Small intestine (tissue), 7 donors: ENCODE results near the gene FBN2. TPM values are rescaled to one million over a fixed set of nuclear protein-coding genes. Genes with fewer than 3 reads are reported as not detected.
"Not testable (repeated sequence)": the region's sequence is repeated elsewhere in the genome, so short reads cannot be mapped to it uniquely, and the experiment has no call there.

ENCODE experiments used
- DNase-seq, 2 donors: peaks; one replicate each; pipeline versions ENCODE4 v3.0.0 to v3.0.0-alpha.2; 2013
- FAIRE-seq: peaks from 2 replicates; lab custom pipeline; 2012; peaks lifted over from hg19 to GRCh38; lab: Jason Lieb, UNC
- H3K27ac ChIP-seq, 3 donors: one replicate each; pipeline ENCODE4 v1.5.1; 2013; ENCODE audit warnings: low read length in 2 of 3, mild to moderate bottlenecking in 2 of 3, control low read depth in 1 of 3, inconsistent platforms in 1 of 3, low read depth in 1 of 3, moderate library complexity in 1 of 3
- H3K27me3 ChIP-seq, 3 donors: one replicate each; pipeline ENCODE4 v1.6.1; 2013; ENCODE audit warnings: low read length in 3 of 3, inconsistent platforms in 1 of 3; ENCODE audit not compliant: control insufficient read depth in 3 of 3, insufficient read depth in 3 of 3
- H3K36me3 ChIP-seq, 3 donors: one replicate each; pipeline ENCODE4 v1.6.1; 2013; ENCODE audit warnings: low read length in 3 of 3, inconsistent platforms in 1 of 3, low read depth in 1 of 3, mild to moderate bottlenecking in 1 of 3, moderate library complexity in 1 of 3; ENCODE audit not compliant: control insufficient read depth in 3 of 3, insufficient read depth in 2 of 3
- H3K4me1 ChIP-seq, 3 donors: one replicate each; pipeline ENCODE4 v1.6.1; 2013; ENCODE audit warnings: low read length in 2 of 3, inconsistent platforms in 1 of 3, low read depth in 1 of 3, mild to moderate bottlenecking in 1 of 3, moderate library complexity in 1 of 3; ENCODE audit not compliant: control insufficient read depth in 3 of 3, insufficient read depth in 2 of 3
- H3K4me3 ChIP-seq, 3 donors: one replicate each; pipeline ENCODE4 v1.5.1; 2013; ENCODE audit warnings: low read length in 3 of 3, control low read depth in 1 of 3, inconsistent platforms in 1 of 3, low read depth in 1 of 3, mild to moderate bottlenecking in 1 of 3, moderate library complexity in 1 of 3
- H3K9me3 ChIP-seq, 2 donors: one replicate each; pipeline ENCODE4 v1.6.1; 2013; ENCODE audit warnings: low read depth in 1 of 2, low read length in 1 of 2; ENCODE audit not compliant: control insufficient read depth in 2 of 2, insufficient read depth in 1 of 2
- WGBS, 3 donors: extraction: QIAGEN DNeasy Blood & Tissue Kit; methylation state at CpG; one replicate each; pipeline ENCODE4 v1.1.7; 2013; 5-methylcytosine and 5-hydroxymethylcytosine counted together
- polyA plus RNA-seq, 4 donors: library from polyadenylated mRNA; stranded (reverse) in 3 of 4; unstranded in 1 of 4; fragments of 200-250 nt in 3 of 4; fragments of 120-200 nt in 1 of 4; gene quantifications; one replicate each; pipeline versions ENCODE4 v1.2.1 to v1.2.3, GENCODE V29; 2013
- donor health status: healthy with polysubstance abuse.
- donor health status: control.
- donor health status: control.
- donor health status: Bipolar disorder and iron deficiency.
- donor health status: healthy.

FBN2 gene
- polyA plus RNA-seq, 4 donors: under 0.01 to 16.9 (median 0.21) TPM; not detected in 1

GRCh38 chr5:128469912-128470311 lies 68.1 kb downstream of the FBN2 start:
- H3K27ac ChIP-seq: no peak overlapping the region
- H3K27me3 ChIP-seq: no peaks in the 10 kb centered on the region
- no peaks in the 10 kb centered on the region for H3K4me1 ChIP-seq
- no peak overlapping the region for H3K4me3 ChIP-seq
- no peaks in the 10 kb centered on the region for H3K36me3 ChIP-seq
- no peaks in the 10 kb centered on the region for H3K9me3 ChIP-seq
- no peak for FAIRE-seq
- DNase-seq: no peak
- 39 to 58% (median 44%) methylated on average over 2 of the region's 2 CpGs for WGBS, 3 donors

- Histone ChIP-seq H3K27me3 (no peaks in the 10 kb centered on the region), H3K27ac (no peak overlapping the region), H3K9me3 (no peaks in the 10 kb centered on the region), H3K36me3 (no peaks in the 10 kb centered on the region), H3K4me1 (no peaks in the 10 kb centered on the region), H3K4me3 (no peak overlapping the region)
- DNase-seq (no peak), FAIRE-seq (no peak)
- 57 to 71% (median 62%) methylated on average over 1 of the region's 1 CpG for WGBS, 3 donors
These were observed 71.1 kb downstream of the FBN2 start for GRCh38 chr5:128466980-128467379.

- DNase-seq: no peak
- no peak overlapping the region for H3K4me3 ChIP-seq
- FAIRE-seq: no peak
These were observed 71.5 kb downstream of the FBN2 start for GRCh38 chr5:128466554-128466953.

DNA sequence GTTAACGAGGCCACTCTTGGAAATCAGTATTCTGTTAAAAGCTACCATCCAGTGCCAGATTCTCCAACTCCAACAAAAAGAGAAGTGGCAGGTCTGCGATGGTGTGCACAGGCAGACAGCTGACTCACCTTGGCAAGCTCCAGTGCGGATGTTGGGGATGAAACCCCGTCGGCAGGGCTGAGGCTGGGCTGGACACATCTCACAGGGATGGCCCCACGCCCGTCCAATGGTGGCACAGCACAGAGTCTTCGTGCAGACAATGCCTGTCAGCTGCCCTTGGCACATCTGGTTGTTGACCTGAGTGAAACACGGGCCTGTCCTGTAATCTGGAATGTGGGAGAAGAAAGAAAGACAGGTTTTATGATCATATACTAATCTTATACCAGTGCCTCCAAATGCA lies 73.4 kb downstream of the FBN2 start:
- DNase-seq: no peak
- Histone ChIP-seq H3K4me3 (no peak overlapping the region), H3K4me1 (no peaks in the 10 kb centered on the region), H3K36me3 (no peaks in the 10 kb centered on the region), H3K27ac (no peak overlapping the region), H3K27me3 (no peaks in the 10 kb centered on the region), H3K9me3 (no peaks in the 10 kb centered on the region)
- no peak for FAIRE-seq
- WGBS, 3 donors: 77 to 86% (median 80%) methylated on average over 9 of the region's 9 CpGs

More at GRCh38 chr5:128466554-128466953, 71.5 kb downstream of the FBN2 start:
- 52 to 56% (median 55%) methylated on average over 5 of the region's 5 CpGs for WGBS, 3 donors
- H3K27ac ChIP-seq: no peak overlapping the region
- H3K4me1 ChIP-seq: no peaks in the 10 kb centered on the region
- H3K36me3 ChIP-seq: no peaks in the 10 kb centered on the region
- no peaks in the 10 kb centered on the region for H3K27me3 ChIP-seq
- H3K9me3 ChIP-seq: no peaks in the 10 kb centered on the region

GRCh38 chr5:128462330-128462729 lies 75.7 kb downstream of the FBN2 start:
- Histone ChIP-seq H3K4me3 (no peak overlapping the region), H3K27me3 (no peaks in the 10 kb centered on the region), H3K36me3 (no peaks in the 10 kb centered on the region), H3K4me1 (no peaks in the 10 kb centered on the region), H3K9me3 (no peaks in the 10 kb centered on the region), H3K27ac (no peak overlapping the region)
- 59 to 81% (median 74%) methylated on average over 2 of the region's 2 CpGs for WGBS, 3 donors
- no peak for DNase-seq
- no peak for FAIRE-seq

GRCh38 chr5:128457147-128457915 lies 80.7 kb downstream of the FBN2 start:
- not testable (repeated sequence) for H3K27ac ChIP-seq, FAIRE-seq, H3K9me3 ChIP-seq, H3K27me3 ChIP-seq, H3K36me3 ChIP-seq, H3K4me1 ChIP-seq, H3K4me3 ChIP-seq, DNase-seq
- 49 to 58% (median 57%) methylated on average over 3 of the region's 3 CpGs for WGBS, 3 donors

DNA sequence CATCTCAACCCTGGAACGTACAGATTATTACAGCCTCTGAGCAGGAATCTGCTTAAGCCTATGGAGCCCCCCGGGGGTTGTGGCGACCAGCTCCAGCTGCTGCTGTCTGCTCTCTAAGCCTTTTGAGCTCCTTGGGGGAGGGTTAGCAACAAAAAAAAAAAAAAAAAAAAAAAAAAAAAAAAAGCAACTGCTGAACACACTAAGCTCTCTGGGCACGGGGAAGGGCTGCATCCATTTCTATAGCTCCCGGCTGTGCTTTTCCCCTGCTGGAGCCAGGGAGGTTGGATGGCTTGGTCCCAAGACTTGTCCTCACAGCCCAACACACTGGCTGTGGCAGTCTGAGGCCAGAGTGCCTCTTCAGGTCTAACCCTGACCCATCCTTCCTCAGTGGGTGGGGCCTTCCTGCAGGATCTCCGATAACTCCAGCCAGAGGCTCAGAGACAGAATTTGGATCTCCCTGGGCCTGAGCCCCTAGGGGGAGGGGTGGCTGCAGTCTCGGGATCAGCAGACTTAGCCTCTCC lies 82.1 kb downstream of the FBN2 start:
- FAIRE-seq: no peak
- Histone ChIP-seq H3K9me3 (no peaks in the 10 kb centered on the region), H3K27me3 (no peaks in the 10 kb centered on the region), H3K27ac (no peak overlapping the region), H3K4me3 (no peak overlapping the region), H3K4me1 (no peaks in the 10 kb centered on the region), H3K36me3 (no peaks in the 10 kb centered on the region)
- 67 to 76% (median 75%) methylated on average over 7 of the region's 7 CpGs for WGBS, 3 donors
- no peak for DNase-seq

DNA sequence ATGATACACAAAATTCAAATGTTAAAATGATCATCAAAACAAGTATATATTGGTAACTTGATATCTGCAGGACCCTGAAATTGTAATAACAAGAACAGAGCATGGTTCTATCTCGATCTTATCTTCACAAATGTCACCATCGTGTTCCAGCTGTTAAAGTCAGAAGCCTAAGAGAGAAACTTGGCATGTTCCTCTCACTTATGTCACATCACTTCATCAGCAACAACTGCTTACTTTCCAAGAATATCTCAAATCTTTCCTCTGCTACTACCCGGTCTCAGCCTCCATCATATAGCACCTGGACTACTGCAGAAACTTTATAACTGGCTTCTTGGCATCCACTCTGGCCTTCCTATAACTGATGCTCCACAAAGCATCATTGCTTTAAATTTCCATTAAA lies 84.9 kb downstream of the FBN2 start:
- WGBS, 3 donors: 56 to 68% (median 63%) methylated on average over 3 of the region's 3 CpGs
- H3K4me3 ChIP-seq: no peak overlapping the region
- peaks cover 0 to 4% of the 10 kb centered on the region in 2 donors for H3K9me3 ChIP-seq
- no peaks in the 10 kb centered on the region for H3K4me1 ChIP-seq
- no peaks in the 10 kb centered on the region for H3K36me3 ChIP-seq
- DNase-seq (no peak), FAIRE-seq (no peak)
- H3K27ac ChIP-seq: no peak overlapping the region
- H3K27me3 ChIP-seq: no peaks in the 10 kb centered on the region
